GM23338 (cell line): ENCODE measurements around the gene PRTN3. TPM values are rescaled to one million over a fixed set of nuclear protein-coding genes. Genes with fewer than 3 reads are reported as not detected.

Source experiments
- ATAC-seq: fragments of 200-7000 bp; cut with Tn5 transposase; 3 replicates; pipeline ENCODE4 v1.9.1; 2020
- DNase-seq: peaks from one replicate; pipeline ENCODE4 v3.0.0-alpha.2; 2015; ENCODE audit warnings: low spot score
- H2AFZ ChIP-seq: fragments of 200-600 bp; sonication (generic); 2 replicates; pipeline ENCODE4 v1.8.0; 2016; ENCODE audit warnings: antibody characterized with exemption, mild to moderate bottlenecking, moderate library complexity
- H3F3A ChIP-seq: fragments of 200-600 bp; sonication (generic); replicated peaks from 2 replicates; pipeline ENCODE4 v1.8.0; 2017; ENCODE audit warnings: antibody characterized with exemption, mixed run types, low read depth
- H3K27ac ChIP-seq: fragments of 200-600 bp; sonication (generic); 2 replicates; pipeline ENCODE4 v1.6.1; 2016; ENCODE audit warnings: low read depth
- H3K27me3 ChIP-seq: fragments of 200-600 bp; sonication (generic); 2 replicates; pipeline ENCODE4 v1.8.0; 2016; ENCODE audit warnings: mild to moderate bottlenecking, mixed run types, moderate library complexity; ENCODE audit not compliant: insufficient read depth
- H3K36me3 ChIP-seq: fragments of 200-600 bp; sonication (generic); 2 replicates; pipeline ENCODE4 v1.8.0; 2016; ENCODE audit warnings: mild to moderate bottlenecking; ENCODE audit not compliant: insufficient read depth
- H3K4me1 ChIP-seq: fragments of 200-600 bp; sonication (generic); 2 replicates; pipeline ENCODE4 v1.8.0; 2016; ENCODE audit warnings: mild to moderate bottlenecking, moderate library complexity; ENCODE audit not compliant: insufficient read depth
- H3K4me2 ChIP-seq: fragments of 200-600 bp; sonication (generic); 2 replicates; pipeline ENCODE4 v1.7.1; 2017; ENCODE audit warnings: mixed run types
- H3K4me3 ChIP-seq: fragments of 200-600 bp; sonication (generic); 2 replicates; pipeline ENCODE4 v1.6.1; 2016; ENCODE audit warnings: mixed run types
- H3K79me2 ChIP-seq: fragments of 200-600 bp; sonication (generic); replicated peaks from 2 replicates; pipeline ENCODE4 v1.8.0; 2017; ENCODE audit warnings: mild to moderate bottlenecking; ENCODE audit not compliant: insufficient read depth
- H3K9me2 ChIP-seq: fragments of 200-600 bp; sonication (generic); 2 replicates; pipeline ENCODE4 v1.8.0; 2017; ENCODE audit not compliant: insufficient read depth
- H4K20me1 ChIP-seq: fragments of 200-600 bp; sonication (generic); replicated peaks from 2 replicates; pipeline ENCODE4 v1.8.0; 2017; ENCODE audit warnings: mild to moderate bottlenecking; ENCODE audit not compliant: insufficient read depth
- H3K27ac Mint-ChIP-seq: 2 replicates; pipeline ENCODE4 v1.8.0; 2020; ENCODE audit warnings: inconsistent platforms, mild to moderate bottlenecking, moderate library complexity, mixed read lengths
- H3K27me3 Mint-ChIP-seq: 3 replicates; pipeline ENCODE4 v1.8.0; 2022; ENCODE audit warnings: low read depth, mild to moderate bottlenecking, moderate library complexity, mixed read lengths, inconsistent platforms; ENCODE audit not compliant: insufficient read depth, poor library complexity
- H3K36me3 Mint-ChIP-seq: 3 replicates; pipeline ENCODE4 v1.8.0; 2021; ENCODE audit warnings: low read depth, mild to moderate bottlenecking, inconsistent platforms, moderate library complexity, mixed read lengths
- H3K4me1 Mint-ChIP-seq: 3 replicates; pipeline ENCODE4 v1.8.0; 2020; ENCODE audit warnings: mild to moderate bottlenecking, inconsistent platforms, mixed read lengths
- H3K4me3 Mint-ChIP-seq: 3 replicates; pipeline ENCODE4 v1.8.0; 2021; ENCODE audit warnings: moderate library complexity, mild to moderate bottlenecking, inconsistent platforms, mixed read lengths
- H3K9me3 Mint-ChIP-seq: 3 replicates; pipeline ENCODE4 v1.8.0; 2020; ENCODE audit warnings: moderate library complexity, mild to moderate bottlenecking, inconsistent platforms, mixed read lengths
- CREB1 ChIP-seq: fragments of 250-450 bp; sonication (Bioruptor Pico); IDR thresholded peaks from 2 replicates; pipeline ENCODE4 v1.5.0; 2020; ENCODE audit warnings: low read depth, mild to moderate bottlenecking, moderate library complexity
- ETS1 ChIP-seq: IDR thresholded peaks from 2 replicates; pipeline ENCODE4 v1.6.1; 2016; ENCODE audit warnings: antibody characterized with exemption
- EZH2 ChIP-seq: fragments of 200-600 bp; sonication (generic); IDR thresholded peaks from one replicate; pipeline ENCODE4 v1.8.0; 2017; ENCODE audit warnings: antibody characterized with exemption, mild to moderate bottlenecking, low read depth; ENCODE audit not compliant: unreplicated experiment
- EZH2phosphoT487 ChIP-seq: fragments of 200-600 bp; sonication (generic); IDR thresholded peaks from one replicate; pipeline ENCODE4 v1.8.1; 2018; ENCODE audit warnings: antibody characterized with exemption; ENCODE audit not compliant: unreplicated experiment
- JUNB ChIP-seq: IDR thresholded peaks from one replicate; pipeline ENCODE4 v1.6.1; 2016; ENCODE audit warnings: antibody characterized with exemption; ENCODE audit not compliant: unreplicated experiment
- NANOG ChIP-seq: IDR thresholded peaks from 2 replicates; pipeline ENCODE4 v1.6.1; 2016; ENCODE audit warnings: antibody characterized with exemption, borderline replicate concordance
- POLR2AphosphoS5 ChIP-seq: IDR thresholded peaks from 2 replicates; pipeline ENCODE4 v1.6.1; 2016; ENCODE audit warnings: antibody characterized with exemption, low read depth
- REST ChIP-seq: IDR thresholded peaks from one replicate; pipeline ENCODE4 v1.6.1; 2018; ENCODE audit warnings: antibody characterized with exemption; ENCODE audit not compliant: unreplicated experiment
- STAT1 ChIP-seq: IDR thresholded peaks from one replicate; pipeline ENCODE4 v1.6.1; 2016; ENCODE audit warnings: antibody characterized with exemption; ENCODE audit not compliant: unreplicated experiment
- ZNF114 ChIP-seq: fragments of 250-450 bp; sonication (Bioruptor Pico); IDR thresholded peaks from 2 replicates; pipeline ENCODE4 v1.5.0; 2020; ENCODE audit warnings: mild to moderate bottlenecking, moderate library complexity
- ZNF331 ChIP-seq: fragments of 250-450 bp; sonication (Bioruptor Pico); IDR thresholded peaks from 2 replicates; pipeline ENCODE4 v1.5.0; 2020; ENCODE audit warnings: low read depth, mild to moderate bottlenecking, moderate library complexity
- polyA plus RNA-seq: library from polyadenylated mRNA; unstranded; fragments of >200 nt; fragmentation: Nextera tagmentation; extraction: Ambion mirVana; gene quantifications from 2 replicates; pipeline ENCODE4 v1.2.1, GENCODE V29; 2016
- total RNA-seq: library from RNA; depleted of rRNA; stranded (reverse); fragments of >200 nt; shearing (Covaris generic); gene quantifications from 2 replicates; pipeline ENCODE4 v1.2.3, GENCODE V29; 2014
- TF ChIP-seq, protein P1 (sequence below), 2 experiments: fragments of 200-600 bp in 1 of 2; sonication (generic) in 1 of 2; conservative IDR thresholded peaks; 2 replicates each; pipeline versions ENCODE4 v1.5.1 to v1.6.1; 2016 to 2017; ENCODE audit warnings: antibody characterized with exemption in 2 of 2, low read depth in 2 of 2, mild to moderate bottlenecking in 2 of 2, moderate library complexity in 1 of 2

Gene PRTN3
- total and polyA plus RNA-seq, 2 experiments from 2014 or later = 0.21 to 0.68 TPM

DNA sequence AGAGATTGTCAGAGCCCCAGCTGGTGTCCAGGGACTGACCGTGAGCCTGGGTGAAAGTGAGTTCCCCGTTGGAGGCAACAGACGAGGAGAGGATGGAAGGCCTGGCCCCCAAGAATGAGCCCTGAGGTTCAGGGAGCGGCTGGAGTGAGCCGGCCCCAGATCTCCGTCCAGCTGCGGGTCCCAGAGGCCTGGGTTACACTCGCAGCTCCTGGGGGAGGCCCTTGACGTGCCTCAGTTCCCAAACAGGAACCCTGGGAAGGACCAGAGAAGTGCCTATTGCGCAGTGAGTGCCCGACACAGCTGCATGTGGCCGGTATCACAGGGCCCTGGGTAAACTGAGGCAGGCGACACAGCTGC is 10.2 kb downstream of the PRTN3 start:
- Histone ChIP-seq H3K4me2 (no peak overlapping the region), H4K20me1 (no peaks in the 10 kb centered on the region; the same call in 1 of the 2 replicates), H3K9me2 (no peaks in the 10 kb centered on the region), H3K4me3 (no peak overlapping the region), H3K27me3 (no peaks in the 10 kb centered on the region), H3K27ac (no peak overlapping the region), H3K4me1 (no peaks in the 10 kb centered on the region), H3K79me2 (no peaks in the 10 kb centered on the region), H3K36me3 (no peaks in the 10 kb centered on the region), H3F3A (peaks cover 10% of the 10 kb centered on the region; the same call in 1 of the 2 replicates), H2AFZ (no peak overlapping the region; the same call in 1 of the 2 replicates)
- DNase-seq (no peak), ATAC-seq (no peak)
- no peaks in the 10 kb centered on the region for H3K36me3 Mint-ChIP-seq
- H3K27me3 Mint-ChIP-seq = peaks cover 6% of the 10 kb centered on the region
- H3K9me3 Mint-ChIP-seq = no peaks in the 10 kb centered on the region
- TF ChIP-seq STAT1 = no peak
- TF ChIP-seq NANOG = no peak
- no peak for TF ChIP-seq POLR2AphosphoS5
- TF ChIP-seq JUNB = no peak
- TF ChIP-seq ZNF114 = no peak
- no peak for TF ChIP-seq ETS1
- TF ChIP-seq EZH2 = no peak
- no peak overlapping the region for H3K4me3 Mint-ChIP-seq
- H3K27ac Mint-ChIP-seq = no peak overlapping the region
- H3K4me1 Mint-ChIP-seq = peaks cover 2% of the 10 kb centered on the region; the same call in 1 of the 3 replicates

DNA sequence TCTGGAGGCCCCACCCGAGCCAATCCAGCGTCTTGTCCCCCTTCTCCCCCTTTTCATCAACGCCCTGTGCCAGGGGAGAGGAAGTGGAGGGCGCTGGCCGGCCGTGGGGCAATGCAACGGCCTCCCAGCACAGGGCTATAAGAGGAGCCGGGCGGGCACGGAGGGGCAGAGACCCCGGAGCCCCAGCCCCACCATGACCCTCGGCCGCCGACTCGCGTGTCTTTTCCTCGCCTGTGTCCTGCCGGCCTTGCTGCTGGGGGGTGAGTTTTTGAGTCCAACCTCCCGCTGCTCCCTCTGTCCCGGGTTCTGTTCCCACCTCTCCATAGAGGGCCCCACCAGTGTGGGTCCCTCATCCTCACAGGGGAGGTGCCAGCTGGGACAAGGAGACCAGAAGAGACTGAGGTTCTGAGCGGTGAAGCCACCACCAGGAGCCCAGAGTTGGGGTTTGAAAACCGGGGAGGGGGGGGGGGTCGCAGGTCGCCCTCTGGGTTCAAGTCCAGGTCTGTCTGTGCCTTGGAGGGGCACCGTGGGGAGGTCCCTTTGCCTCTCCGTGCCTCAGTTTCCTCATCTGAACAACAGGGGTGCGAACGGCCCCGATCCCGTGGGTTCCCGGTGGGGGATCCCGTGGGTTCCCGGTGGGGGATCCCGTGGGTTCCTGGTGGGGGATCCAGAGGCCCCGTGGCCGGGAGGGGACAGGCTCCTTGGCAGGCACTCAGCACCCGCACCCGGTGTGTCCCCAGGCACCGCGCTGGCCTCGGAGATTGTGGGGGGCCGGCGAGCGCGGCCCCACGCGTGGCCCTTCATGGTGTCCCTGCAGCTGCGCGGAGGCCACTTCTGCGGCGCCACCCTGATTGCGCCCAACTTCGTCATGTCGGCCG is 11.6 kb downstream of the PRTN3 start, which contains the start of gene ELANE:
Gene ELANE, plus strand, starts transcription at position 168 of the 878 bp plus-strand sequence. Its CDS starts 26 bp downstream, at position 194.
- Mint-ChIP-seq H3K9me3 (no peaks in the 10 kb centered on the region), H3K27ac (no peak within 1 kb of the TSS)
- no peaks in the 10 kb centered on the region for H3K9me2 ChIP-seq
- TF ChIP-seq NANOG = no peak
- no peak for TF ChIP-seq JUNB
- no peak for TF ChIP-seq REST
- TF ChIP-seq EZH2phosphoT487 = no peak
- TF ChIP-seq ZNF114 = no peak
- TF ChIP-seq ZNF331 (CRISPR knock-in tag) = no peak
- no peak for TF ChIP-seq CREB1 (CRISPR knock-in tag)
- TF ChIP-seq EZH2 = no peak
- TF ChIP-seq, protein P1, sequence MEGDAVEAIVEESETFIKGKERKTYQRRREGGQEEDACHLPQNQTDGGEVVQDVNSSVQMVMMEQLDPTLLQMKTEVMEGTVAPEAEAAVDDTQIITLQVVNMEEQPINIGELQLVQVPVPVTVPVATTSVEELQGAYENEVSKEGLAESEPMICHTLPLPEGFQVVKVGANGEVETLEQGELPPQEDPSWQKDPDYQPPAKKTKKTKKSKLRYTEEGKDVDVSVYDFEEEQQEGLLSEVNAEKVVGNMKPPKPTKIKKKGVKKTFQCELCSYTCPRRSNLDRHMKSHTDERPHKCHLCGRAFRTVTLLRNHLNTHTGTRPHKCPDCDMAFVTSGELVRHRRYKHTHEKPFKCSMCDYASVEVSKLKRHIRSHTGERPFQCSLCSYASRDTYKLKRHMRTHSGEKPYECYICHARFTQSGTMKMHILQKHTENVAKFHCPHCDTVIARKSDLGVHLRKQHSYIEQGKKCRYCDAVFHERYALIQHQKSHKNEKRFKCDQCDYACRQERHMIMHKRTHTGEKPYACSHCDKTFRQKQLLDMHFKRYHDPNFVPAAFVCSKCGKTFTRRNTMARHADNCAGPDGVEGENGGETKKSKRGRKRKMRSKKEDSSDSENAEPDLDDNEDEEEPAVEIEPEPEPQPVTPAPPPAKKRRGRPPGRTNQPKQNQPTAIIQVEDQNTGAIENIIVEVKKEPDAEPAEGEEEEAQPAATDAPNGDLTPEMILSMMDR (conservative IDR thresholded peaks at IDR 0.05; ENCODE audit: low read depth in 2 of 2) = no peak
- TF ChIP-seq ETS1 = no peak
- TF ChIP-seq POLR2AphosphoS5 = no peak

More for the DNA sequence above, 11.6 kb downstream of the PRTN3 start, which contains the start of gene ELANE:
- H3K27me3 ChIP-seq = no peaks in the 10 kb centered on the region
- DNase-seq (no peak), ATAC-seq (no peak)
- H3K36me3 ChIP-seq = no peaks in the 10 kb centered on the region
- no peaks in the 10 kb centered on the region for H3K4me1 ChIP-seq
- H3K4me1 Mint-ChIP-seq = peaks cover under 1% of the 10 kb centered on the region; the same call in 1 of the 3 replicates
- H3K36me3 Mint-ChIP-seq = no peaks in the 10 kb centered on the region
- no peaks in the 10 kb centered on the region; the same call in 1 of the 2 replicates for H4K20me1 ChIP-seq
- H3K4me3 ChIP-seq = no peak within 1 kb of the TSS
- peaks cover 10% of the 10 kb centered on the region; the same call in 1 of the 2 replicates for H3F3A ChIP-seq
- no peak within 1 kb of the TSS for H3K27ac ChIP-seq
- peaks cover 6% of the 10 kb centered on the region for H3K27me3 Mint-ChIP-seq
- H3K79me2 ChIP-seq = no peaks in the 10 kb centered on the region
- H3K4me3 Mint-ChIP-seq = no peak within 1 kb of the TSS
- no peak within 1 kb of the TSS for H3K4me2 ChIP-seq
- no peak within 1 kb of the TSS for H2AFZ ChIP-seq
